GM12873 (cell line): ENCODE measurements around the gene TRPT1.

Experiments
- TF ChIP-seq, protein P1 (sequence below): IDR thresholded peaks from 2 replicates; pipeline ENCODE4 v1.5.1; 2012; ENCODE audit warnings: low read depth, mild to moderate bottlenecking, moderate library complexity, low read length, control low read depth; ENCODE audit not compliant: insufficient read depth; ENCODE audit errors: missing control alignments

The TRPT1 gene

DNA sequence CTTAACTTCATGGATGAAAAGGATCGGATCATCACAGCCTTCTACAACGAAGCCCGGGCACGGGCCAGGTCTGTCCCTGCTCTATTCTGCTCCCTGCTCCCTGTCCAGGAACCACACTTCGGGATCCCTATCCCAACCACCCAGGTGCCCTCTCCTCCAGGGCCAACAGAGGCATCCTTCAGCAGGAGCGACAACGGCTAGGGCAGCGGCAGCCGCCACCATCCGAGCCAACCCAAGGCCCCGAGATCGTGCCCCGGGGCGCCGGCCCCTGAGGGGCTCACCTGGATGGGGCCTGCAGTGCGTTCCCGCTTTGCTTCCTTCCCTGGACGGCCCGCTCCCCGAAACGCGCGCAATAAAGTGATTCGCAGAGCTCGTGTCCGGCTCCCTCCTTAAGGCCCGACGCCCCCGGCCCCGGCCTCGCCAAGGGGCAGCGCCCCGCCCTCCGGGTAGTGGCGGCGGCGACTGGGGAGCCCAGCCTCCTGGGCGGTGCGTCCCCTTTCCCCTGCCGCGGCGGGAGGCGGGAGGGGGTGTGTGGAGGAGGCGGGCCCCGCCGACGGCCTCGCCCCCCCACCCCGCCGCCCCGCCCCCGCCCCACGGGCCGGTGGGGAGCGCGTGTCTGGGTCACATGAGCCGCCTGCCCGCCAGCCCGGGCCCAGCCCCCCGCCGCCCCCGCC is 8.1 kb upstream of the TRPT1 start, which contains the start of gene VEGFB:
Gene VEGFB (plus strand): TSS at position 672 of the 674 bp plus-strand sequence. CDS start 250 bp downstream, outside the sequence.
- TF ChIP-seq, protein P1, sequence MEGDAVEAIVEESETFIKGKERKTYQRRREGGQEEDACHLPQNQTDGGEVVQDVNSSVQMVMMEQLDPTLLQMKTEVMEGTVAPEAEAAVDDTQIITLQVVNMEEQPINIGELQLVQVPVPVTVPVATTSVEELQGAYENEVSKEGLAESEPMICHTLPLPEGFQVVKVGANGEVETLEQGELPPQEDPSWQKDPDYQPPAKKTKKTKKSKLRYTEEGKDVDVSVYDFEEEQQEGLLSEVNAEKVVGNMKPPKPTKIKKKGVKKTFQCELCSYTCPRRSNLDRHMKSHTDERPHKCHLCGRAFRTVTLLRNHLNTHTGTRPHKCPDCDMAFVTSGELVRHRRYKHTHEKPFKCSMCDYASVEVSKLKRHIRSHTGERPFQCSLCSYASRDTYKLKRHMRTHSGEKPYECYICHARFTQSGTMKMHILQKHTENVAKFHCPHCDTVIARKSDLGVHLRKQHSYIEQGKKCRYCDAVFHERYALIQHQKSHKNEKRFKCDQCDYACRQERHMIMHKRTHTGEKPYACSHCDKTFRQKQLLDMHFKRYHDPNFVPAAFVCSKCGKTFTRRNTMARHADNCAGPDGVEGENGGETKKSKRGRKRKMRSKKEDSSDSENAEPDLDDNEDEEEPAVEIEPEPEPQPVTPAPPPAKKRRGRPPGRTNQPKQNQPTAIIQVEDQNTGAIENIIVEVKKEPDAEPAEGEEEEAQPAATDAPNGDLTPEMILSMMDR, result no peak

DNA sequence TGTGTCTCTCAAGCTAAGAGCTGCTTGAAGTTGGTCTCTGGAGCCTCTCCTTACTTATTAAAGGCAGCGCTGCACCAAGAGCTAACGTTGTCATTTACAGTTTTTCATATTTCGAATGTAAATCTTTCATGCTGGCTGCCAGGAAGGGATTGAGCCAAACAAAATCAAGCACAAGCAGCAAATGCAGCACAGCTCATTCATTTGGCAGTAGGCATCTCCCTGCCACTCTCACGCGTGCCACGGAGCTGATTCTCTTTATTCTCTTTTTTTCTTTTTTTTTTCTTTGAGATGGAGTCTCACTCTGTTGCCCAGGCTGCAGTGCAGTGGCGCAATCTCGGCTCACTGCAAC is 7.0 kb upstream of the TRPT1 start:
- TF ChIP-seq, protein P1, result no peak

DNA sequence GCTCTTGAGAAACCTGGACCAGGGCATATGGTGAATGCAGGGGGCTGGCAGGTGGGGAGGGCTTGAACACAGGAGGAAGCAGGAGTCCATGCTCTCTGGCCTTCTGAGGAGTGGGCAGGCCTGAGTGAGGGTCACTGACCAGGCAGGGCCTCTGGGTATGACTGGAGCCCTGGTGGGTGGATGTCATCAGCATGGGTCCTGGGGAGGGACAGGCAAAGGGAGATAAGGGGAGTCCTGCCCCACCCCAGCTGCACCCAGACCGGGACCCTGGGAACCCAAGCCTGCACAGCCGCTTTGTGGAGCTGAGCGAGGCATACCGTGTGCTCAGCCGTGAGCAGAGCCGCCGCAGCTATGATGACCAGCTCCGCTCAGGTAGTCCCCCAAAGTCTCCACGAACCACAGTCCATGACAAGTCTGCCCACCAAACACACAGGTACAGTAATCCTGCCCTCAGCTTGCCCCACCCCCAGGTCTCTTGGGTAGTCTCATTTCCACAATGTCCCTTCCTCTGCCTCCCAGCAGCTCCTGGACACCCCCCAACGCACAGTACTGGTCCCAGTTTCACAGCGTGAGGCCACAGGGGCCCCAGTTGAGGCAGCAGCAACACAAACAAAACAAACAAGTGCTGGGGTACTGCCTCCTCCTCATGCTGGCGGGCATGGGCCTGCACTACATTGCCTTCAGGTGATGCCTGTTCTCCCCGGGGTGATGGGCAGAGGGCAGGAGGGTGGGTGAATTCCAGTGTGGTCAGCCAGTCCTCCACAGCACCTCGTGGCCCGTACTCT is 6.4 kb upstream of the TRPT1 start:
- TF ChIP-seq, protein P1, result no peak

DNA sequence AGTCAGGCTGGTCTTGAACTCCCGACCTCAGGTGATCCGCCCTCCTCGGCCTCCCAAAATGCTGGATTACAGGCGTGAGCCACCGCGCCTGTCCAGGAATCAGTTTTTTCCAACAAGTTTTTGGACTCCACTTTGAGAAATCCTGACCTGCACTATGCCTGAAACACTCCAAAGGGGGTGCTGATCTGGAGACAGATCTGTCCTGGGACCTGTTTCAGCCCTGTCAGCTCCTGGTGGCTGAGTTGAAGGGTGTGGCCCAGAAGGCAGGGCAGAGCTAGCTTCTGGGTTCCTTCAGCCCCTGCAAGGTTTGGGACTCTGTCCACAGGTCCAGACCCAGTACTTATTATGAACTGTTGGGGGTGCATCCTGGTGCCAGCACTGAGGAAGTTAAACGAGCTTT is 5.6 kb upstream of the TRPT1 start:
- TF ChIP-seq, protein P1, result no peak

DNA sequence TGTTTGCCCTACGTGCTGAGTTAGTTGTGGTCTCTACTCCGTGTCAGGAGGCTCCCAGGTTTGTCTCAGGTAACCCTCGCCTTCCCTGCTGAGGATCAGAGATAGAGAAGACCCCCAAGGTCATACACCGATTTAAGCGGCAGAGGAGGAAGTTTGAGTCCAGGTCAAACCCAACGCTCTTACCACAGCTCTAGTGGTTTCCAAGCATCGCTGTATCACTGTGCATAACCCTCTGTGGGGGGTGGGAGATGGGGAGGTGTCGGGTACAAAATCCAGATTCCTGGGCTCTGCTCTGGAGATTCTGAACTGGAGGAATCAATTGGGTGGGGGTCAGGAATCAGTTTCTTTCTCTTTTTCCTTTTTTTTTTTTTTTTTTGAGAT is 5.0 kb upstream of the TRPT1 start:
- TF ChIP-seq, protein P1, result no peak

DNA sequence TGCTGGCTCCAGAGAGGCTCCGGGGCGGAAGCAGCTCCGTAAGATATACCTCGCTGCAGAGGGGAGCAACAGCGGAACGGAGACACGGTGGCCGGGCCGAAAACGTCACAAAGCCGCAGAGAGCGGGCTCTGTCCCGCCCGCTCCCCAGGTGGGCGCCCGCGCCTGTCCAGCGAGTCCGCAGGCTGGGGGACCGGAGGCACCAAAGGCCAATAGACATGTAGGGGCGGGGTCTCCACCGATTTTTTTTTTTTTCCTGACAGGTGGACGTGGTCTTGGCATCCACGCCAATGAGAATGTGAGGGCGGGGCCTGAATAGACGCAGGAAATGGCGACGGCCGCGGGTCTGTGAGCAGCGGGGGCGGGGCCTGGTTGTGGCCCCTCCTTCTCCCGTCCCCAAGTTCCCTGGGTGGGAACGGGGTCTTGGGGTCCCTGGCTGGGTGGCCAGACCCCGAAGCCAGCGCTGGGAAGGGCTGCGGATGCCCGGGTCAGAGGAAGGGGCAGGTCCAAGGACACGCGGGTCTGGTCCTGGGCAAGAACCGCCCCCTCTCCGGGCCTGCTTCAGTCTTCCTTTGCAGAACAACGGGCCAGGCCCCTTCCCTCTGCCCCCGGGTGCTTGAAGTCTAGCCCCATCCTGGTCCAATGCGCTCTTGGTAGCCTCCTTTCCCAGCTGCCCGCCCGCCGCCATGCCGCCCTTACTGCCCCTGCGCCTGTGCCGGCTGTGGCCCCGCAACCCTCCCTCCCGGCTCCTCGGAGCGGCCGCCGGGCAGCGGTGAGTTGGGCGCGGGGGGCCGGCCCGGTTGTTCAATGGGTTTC is 4.4 kb upstream of the TRPT1 start, which contains the start of gene DNAJC4:
Gene DNAJC4 (plus strand): TSS at position 378 of the 814 bp plus-strand sequence. CDS start 307 bp downstream, at position 685.
- TF ChIP-seq, protein P1, result no peak

DNA sequence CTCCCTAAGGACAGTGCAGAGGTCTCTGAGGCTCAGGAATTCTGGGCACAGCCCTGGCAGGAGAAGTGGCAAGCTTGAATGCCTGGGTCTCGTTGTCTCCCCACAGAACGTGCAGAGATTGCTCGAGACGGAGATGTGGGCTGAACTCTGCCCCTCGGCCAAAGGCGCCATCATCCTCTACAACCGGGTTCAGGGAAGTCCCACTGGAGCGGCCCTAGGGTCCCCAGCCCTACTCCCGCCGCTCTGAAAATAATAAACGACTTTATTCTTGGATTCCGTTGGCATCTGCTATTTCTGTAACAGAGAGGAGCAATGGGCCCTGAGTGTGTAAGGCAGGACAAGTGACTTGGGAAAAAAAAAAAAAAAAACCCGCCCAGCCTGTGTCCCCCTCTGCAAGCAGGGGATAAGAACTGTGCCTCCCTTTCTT is 3.8 kb upstream of the TRPT1 start:
- TF ChIP-seq, protein P1, result no peak
